ENCODE results near the gene PTPRQ. TPM values are rescaled to one million over a fixed set of nuclear protein-coding genes. Genes with fewer than 3 reads are reported as not detected.

Gene PTPRQ
- total RNA-seq, 1 donor from 2014 or later: not detected

DNA sequence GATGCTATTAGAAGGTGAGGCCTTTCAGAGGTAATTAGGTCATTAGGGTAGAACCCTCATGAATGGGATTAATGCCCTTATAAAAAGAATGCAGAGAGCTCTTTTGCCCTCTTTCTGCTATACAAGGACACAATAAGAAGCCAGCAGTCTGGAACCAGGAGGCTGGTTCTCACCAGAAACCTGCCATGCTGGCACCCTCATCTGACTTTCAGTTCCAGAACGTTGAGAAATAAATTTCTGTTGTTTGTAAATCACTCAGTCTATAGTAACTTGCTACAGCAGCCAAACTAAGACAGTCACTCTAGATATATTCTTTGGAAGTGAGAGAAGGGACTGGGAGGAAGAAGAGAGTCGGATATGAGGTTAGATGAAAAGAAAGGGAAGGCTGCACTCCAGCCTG, 138.4 kb downstream of the PTPRQ start:
- TF ChIP-seq, protein P1, sequence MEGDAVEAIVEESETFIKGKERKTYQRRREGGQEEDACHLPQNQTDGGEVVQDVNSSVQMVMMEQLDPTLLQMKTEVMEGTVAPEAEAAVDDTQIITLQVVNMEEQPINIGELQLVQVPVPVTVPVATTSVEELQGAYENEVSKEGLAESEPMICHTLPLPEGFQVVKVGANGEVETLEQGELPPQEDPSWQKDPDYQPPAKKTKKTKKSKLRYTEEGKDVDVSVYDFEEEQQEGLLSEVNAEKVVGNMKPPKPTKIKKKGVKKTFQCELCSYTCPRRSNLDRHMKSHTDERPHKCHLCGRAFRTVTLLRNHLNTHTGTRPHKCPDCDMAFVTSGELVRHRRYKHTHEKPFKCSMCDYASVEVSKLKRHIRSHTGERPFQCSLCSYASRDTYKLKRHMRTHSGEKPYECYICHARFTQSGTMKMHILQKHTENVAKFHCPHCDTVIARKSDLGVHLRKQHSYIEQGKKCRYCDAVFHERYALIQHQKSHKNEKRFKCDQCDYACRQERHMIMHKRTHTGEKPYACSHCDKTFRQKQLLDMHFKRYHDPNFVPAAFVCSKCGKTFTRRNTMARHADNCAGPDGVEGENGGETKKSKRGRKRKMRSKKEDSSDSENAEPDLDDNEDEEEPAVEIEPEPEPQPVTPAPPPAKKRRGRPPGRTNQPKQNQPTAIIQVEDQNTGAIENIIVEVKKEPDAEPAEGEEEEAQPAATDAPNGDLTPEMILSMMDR (conservative IDR thresholded peaks at IDR 0.05; ENCODE audit: low read depth, low read length): no peak
- no peak for DNase-seq (ENCODE audit: low read depth)
- no peak overlapping the region for H3K4me3 ChIP-seq (ENCODE audit: low read depth, low read length)

- H3K4me3 ChIP-seq (ENCODE audit: low read depth, low read length): no peak overlapping the region
- TF ChIP-seq, protein P1 (conservative IDR thresholded peaks at IDR 0.05; ENCODE audit: low read depth, low read length): no peak
- DNase-seq (ENCODE audit: low read depth): no peak
Measured at GRCh38 chr12:80589077-80589476, 145.0 kb downstream of the PTPRQ start.

DNA sequence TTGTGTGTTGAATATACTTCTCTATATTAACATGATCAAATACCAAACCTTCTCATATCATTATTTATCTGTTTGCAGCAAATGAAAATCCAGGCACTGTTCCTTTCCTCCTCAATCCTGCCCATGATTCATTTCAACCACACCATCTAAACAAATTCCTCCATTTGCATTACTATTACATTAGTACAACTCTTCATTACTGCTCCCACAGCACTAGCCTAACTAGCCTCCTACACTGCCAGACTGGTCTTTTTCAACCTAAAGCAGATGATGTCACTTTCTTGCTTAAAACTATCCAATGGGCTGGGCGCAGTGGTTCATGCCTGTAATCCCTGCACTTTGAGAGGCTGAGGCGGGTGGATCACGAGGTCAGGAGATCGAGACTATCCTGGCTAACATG, 146.1 kb downstream of the PTPRQ start:
- DNase-seq (ENCODE audit: low read depth): no peak
- TF ChIP-seq, protein P1 (conservative IDR thresholded peaks at IDR 0.05; ENCODE audit: low read depth, low read length): no peak
- H3K4me3 ChIP-seq (ENCODE audit: low read depth, low read length): no peak overlapping the region

- no peak for DNase-seq (ENCODE audit: low read depth)
Measured at GRCh38 chr12:80593766-80594165, 149.7 kb downstream of the PTPRQ start.

DNA sequence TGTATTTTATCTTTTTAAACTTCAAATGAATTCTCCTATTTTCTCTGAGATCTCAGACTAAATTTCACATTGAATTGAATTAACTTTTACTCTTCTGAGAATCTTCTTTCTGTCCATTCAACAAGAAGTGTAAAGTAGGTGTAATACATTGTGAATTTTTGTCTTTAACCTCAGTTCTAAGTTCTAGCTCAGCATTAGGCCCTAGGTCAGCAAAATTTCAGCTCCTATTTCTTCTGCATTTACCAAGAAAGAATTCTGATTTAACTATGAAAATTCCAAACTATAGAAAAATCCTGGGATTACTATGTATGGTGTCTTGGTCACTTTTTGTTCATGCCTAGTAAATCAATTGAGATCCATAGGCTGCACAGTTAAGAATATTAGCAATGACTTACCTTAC, 152.5 kb downstream of the PTPRQ start:
- TF ChIP-seq, protein P1 (conservative IDR thresholded peaks at IDR 0.05; ENCODE audit: low read depth, low read length): no peak
- no peak for DNase-seq (ENCODE audit: low read depth)

More at GRCh38 chr12:80593766-80594165, 149.7 kb downstream of the PTPRQ start:
- TF ChIP-seq, protein P1 (conservative IDR thresholded peaks at IDR 0.05; ENCODE audit: low read depth, low read length): no peak
- no peak overlapping the region for H3K4me3 ChIP-seq (ENCODE audit: low read depth, low read length)

GRCh38 chr12:80598004-80598606, 154.1 kb downstream of the PTPRQ start:
- no peak overlapping the region for H3K4me3 ChIP-seq (ENCODE audit: low read depth, low read length)
- TF ChIP-seq, protein P1 (conservative IDR thresholded peaks at IDR 0.05; ENCODE audit: low read depth, low read length): peak; percentile 48
- DNase-seq (ENCODE audit: low read depth): no peak

More for the DNA sequence above, 152.5 kb downstream of the PTPRQ start:
- no peak overlapping the region for H3K4me3 ChIP-seq (ENCODE audit: low read depth, low read length)

DNA sequence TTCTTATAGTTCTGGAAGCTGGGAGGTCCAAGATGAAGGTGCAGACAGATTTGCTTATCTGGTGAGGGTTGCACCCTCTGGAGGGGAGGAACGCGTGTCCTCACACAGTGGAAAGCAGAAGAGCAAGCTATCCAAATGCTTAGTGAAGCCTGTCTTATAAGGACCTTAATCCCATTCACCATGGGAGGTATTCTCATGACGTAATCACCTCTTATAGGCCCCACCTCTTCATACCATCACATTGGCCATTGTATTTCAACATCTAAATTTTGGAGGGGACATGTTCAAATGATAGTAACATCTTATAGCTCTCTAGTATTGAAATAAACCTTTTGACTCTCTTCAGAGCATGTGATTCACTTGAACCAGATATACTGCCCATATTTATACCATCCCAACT, 158.4 kb downstream of the PTPRQ start:
- TF ChIP-seq, protein P1 (conservative IDR thresholded peaks at IDR 0.05; ENCODE audit: low read depth, low read length): no peak
- DNase-seq (ENCODE audit: low read depth): no peak
- no peak overlapping the region for H3K4me3 ChIP-seq (ENCODE audit: low read depth, low read length)
